ENCODE results near the gene ZNF3. TPM values are rescaled to one million over a fixed set of nuclear protein-coding genes. Genes with fewer than 3 reads are reported as not detected.
A peak's percentile ranks its signal among the peaks of the same experiment; 100 is the strongest.

Gene ZNF3
- total RNA-seq, 1 donor from 2014 or later, result 21.1 TPM

DNA sequence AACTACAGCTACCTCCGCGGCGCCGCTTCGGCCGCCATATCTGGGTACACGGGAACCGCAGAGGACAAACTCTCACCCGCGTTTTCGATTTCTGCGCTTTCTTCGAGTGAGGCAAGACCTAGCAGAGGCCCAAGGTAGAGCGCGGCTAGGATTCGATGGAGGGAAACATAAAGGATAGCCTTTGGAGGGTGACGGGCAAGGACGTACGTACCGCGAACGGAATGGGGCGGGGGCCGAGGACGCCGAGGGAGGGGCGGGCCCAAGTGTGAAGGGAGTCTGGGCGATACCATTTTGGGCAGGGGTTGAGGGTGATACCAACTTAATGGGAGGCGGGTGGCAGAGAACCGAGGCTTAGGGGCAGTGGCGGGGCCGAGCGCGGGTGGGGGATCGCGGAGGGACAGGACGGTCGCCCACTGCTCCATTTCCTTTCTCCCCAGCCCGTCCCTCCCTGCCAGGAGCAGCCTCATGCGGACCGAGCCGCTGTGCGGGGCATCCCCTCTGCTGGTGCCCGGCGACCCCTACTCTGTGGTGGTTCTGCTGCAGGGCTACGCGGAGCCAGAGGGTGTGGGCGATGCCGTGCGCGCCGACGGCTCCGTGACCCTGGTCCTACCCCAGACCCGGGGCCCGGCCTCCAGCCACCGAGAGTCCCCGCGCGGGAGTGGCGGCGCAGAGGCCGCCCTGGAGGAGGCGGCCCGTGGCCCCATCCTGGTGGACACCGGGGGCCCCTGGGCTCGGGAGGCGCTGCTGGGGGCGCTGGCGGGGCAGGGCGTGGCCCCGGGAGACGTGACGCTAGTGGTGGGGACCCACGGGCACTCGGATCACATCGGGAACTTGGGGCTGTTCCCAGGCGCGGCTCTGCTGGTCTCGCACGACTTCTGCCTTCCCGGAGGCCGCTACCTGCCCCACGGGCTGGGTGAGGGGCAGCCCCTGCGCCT is 45.7 kb upstream of the ZNF3 start, which contains the start of gene MBLAC1:
Gene MBLAC1 (plus strand): TSS at position 37 of the 935 bp plus-strand sequence. CDS start 429 bp downstream, at position 466.
- Histone ChIP-seq H3K4me3 (ENCODE audit: low read depth, low read length) (peak within 1 kb of the TSS; percentile 93), H3K27me3 (ENCODE audit: control insufficient read depth, insufficient read depth, low read length) (no peaks in the 10 kb centered on the region), H3K36me3 (ENCODE audit: control insufficient read depth, insufficient read depth, low read length) (no peaks in the 10 kb centered on the region)
- DNase-seq (ENCODE audit: low read depth) (peak; percentile 64), FAIRE-seq (no peak)
- TF ChIP-seq, protein P1, sequence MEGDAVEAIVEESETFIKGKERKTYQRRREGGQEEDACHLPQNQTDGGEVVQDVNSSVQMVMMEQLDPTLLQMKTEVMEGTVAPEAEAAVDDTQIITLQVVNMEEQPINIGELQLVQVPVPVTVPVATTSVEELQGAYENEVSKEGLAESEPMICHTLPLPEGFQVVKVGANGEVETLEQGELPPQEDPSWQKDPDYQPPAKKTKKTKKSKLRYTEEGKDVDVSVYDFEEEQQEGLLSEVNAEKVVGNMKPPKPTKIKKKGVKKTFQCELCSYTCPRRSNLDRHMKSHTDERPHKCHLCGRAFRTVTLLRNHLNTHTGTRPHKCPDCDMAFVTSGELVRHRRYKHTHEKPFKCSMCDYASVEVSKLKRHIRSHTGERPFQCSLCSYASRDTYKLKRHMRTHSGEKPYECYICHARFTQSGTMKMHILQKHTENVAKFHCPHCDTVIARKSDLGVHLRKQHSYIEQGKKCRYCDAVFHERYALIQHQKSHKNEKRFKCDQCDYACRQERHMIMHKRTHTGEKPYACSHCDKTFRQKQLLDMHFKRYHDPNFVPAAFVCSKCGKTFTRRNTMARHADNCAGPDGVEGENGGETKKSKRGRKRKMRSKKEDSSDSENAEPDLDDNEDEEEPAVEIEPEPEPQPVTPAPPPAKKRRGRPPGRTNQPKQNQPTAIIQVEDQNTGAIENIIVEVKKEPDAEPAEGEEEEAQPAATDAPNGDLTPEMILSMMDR (IDR thresholded peaks at IDR 0.05; ENCODE audit: insufficient read depth, low read length, severe bottlenecking), result no peak

GRCh38 chr7:100126239-100126930 is 44.9 kb upstream of the ZNF3 start:
- no peaks in the 10 kb centered on the region for H3K36me3 ChIP-seq (ENCODE audit: control insufficient read depth, insufficient read depth, low read length)
- no peaks in the 10 kb centered on the region for H3K27me3 ChIP-seq (ENCODE audit: control insufficient read depth, insufficient read depth, low read length)
- TF ChIP-seq, protein P1 (IDR thresholded peaks at IDR 0.05; ENCODE audit: insufficient read depth, low read length, severe bottlenecking), result no peak
- FAIRE-seq (no peak), DNase-seq (ENCODE audit: low read depth) (no peak)
- H3K4me3 ChIP-seq (ENCODE audit: low read depth, low read length), result peak overlapping the region; percentile 93

DNA sequence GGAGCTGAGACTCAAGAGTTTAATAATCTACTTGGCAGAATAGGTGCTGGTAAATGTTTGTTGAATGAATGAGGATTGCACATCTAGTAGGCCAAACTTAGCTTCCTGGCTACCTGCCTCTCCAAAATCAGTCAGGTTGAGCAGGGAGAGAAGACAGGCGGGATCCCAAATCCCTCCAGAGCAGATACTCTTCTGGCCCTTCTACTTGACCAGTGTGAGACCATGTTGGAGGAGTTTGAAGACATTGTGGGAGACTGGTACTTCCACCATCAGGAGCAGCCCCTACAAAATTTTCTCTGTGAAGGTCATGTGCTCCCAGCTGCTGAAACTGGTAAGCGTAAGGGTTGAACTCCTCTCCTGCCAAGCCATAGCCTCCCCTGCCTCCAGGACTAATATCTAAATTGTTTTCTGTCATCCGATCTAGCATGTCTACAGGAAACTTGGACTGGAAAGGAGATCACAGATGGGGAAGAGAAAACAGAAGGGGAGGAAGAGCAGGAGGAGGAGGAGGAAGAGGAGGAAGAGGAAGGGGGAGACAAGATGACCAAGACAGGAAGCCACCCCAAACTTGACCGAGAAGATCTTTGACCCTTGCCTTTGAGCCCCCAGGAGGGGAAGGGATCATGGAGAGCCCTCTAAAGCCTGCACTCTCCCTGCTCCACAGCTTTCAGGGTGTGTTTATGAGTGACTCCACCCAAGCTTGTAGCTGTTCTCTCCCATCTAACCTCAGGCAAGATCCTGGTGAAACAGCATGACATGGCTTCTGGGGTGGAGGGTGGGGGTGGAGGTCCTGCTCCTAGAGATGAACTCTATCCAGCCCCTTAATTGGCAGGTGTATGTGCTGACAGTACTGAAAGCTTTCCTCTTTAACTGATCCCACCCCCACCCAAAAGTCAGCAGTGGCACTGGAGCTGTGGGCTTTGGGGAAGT is 43.0 kb upstream of the ZNF3 start:
- DNase-seq (ENCODE audit: low read depth) (no peak), FAIRE-seq (no peak)
- Histone ChIP-seq H3K4me3 (ENCODE audit: low read depth, low read length) (no peak overlapping the region), H3K36me3 (ENCODE audit: control insufficient read depth, insufficient read depth, low read length) (no peaks in the 10 kb centered on the region), H3K27me3 (ENCODE audit: control insufficient read depth, insufficient read depth, low read length) (no peaks in the 10 kb centered on the region)
- TF ChIP-seq, protein P1 (IDR thresholded peaks at IDR 0.05; ENCODE audit: insufficient read depth, low read length, severe bottlenecking), result no peak

DNA sequence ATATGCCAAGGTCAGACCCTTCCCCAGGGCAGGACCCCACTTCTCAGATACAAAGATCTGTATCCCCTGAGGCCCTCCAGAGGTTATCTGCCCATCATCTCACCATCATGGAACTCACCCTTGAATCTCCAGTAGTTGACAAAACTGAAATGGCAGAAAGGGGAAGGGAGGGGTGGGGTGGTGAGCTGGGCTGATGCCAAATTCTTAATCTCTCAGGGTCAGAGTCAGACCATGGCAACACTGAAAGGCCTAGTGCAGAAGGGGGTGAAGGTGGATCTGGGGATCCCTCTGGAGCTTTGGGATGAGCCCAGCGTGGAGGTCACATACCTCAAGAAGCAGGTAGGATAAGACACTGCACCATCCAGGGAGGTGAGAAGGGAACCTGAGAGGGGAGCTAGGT is 41.0 kb upstream of the ZNF3 start:
- no peak for FAIRE-seq
- DNase-seq (ENCODE audit: low read depth), result no peak
- H3K27me3 ChIP-seq (ENCODE audit: control insufficient read depth, insufficient read depth, low read length), result no peaks in the 10 kb centered on the region
- no peaks in the 10 kb centered on the region for H3K36me3 ChIP-seq (ENCODE audit: control insufficient read depth, insufficient read depth, low read length)
- no peak overlapping the region for H3K4me3 ChIP-seq (ENCODE audit: low read depth, low read length)
- TF ChIP-seq, protein P1 (IDR thresholded peaks at IDR 0.05; ENCODE audit: insufficient read depth, low read length, severe bottlenecking), result no peak

- H3K4me3 ChIP-seq (ENCODE audit: low read depth, low read length), result no peak overlapping the region
- DNase-seq (ENCODE audit: low read depth) (no peak), FAIRE-seq (no peak)
- TF ChIP-seq, protein P1 (IDR thresholded peaks at IDR 0.05; ENCODE audit: insufficient read depth, low read length, severe bottlenecking), result no peak
- H3K36me3 ChIP-seq (ENCODE audit: control insufficient read depth, insufficient read depth, low read length), result no peaks in the 10 kb centered on the region
- H3K27me3 ChIP-seq (ENCODE audit: control insufficient read depth, insufficient read depth, low read length), result no peaks in the 10 kb centered on the region
Measured at GRCh38 chr7:100122067-100122466, 40.5 kb upstream of the ZNF3 start.
